SU-DHL-6 (cell line): ENCODE measurements around the gene ERBB2.

ENCODE experiments used
- H2AFZ ChIP-seq: fragments of 200-600 bp; sonication (generic); 2 replicates; pipeline ENCODE4 v1.6.1; 2014; ENCODE audit warnings: low read depth, mild to moderate bottlenecking, moderate library complexity, mixed read lengths, antibody characterized with exemption, low read length; ENCODE audit not compliant: severe bottlenecking
- H3F3A ChIP-seq: fragments of 200-600 bp; shearing (Covaris generic); 2 replicates; pipeline ENCODE4 v1.6.0; 2016; ENCODE audit warnings: antibody characterized with exemption, mild to moderate bottlenecking; ENCODE audit not compliant: insufficient read depth
- H3K27ac ChIP-seq: fragments of 200-600 bp; sonication (generic); 2 replicates; pipeline ENCODE4 v1.5.1; 2016; ENCODE audit warnings: low read depth, mild to moderate bottlenecking, low read length, moderate library complexity, mixed read lengths
- H3K27me3 ChIP-seq: fragments of 200-600 bp; sonication (generic), shearing (Covaris generic); 2 replicates; pipeline ENCODE4 v1.6.0; 2014; ENCODE audit warnings: mild to moderate bottlenecking, low read length
- H3K36me3 ChIP-seq: fragments of 200-600 bp; sonication (generic); 2 replicates; pipeline ENCODE4 v1.6.1; 2014; ENCODE audit warnings: mild to moderate bottlenecking, low read length, mixed read lengths
- H3K4me2 ChIP-seq: fragments of 300-600, 200-600 bp; shearing (Covaris generic), sonication (generic); 2 replicates; pipeline ENCODE4 v1.6.0; 2014; ENCODE audit warnings: low read length, low read depth, mild to moderate bottlenecking; ENCODE audit not compliant: poor library complexity, severe bottlenecking
- H3K4me3 ChIP-seq: fragments of 200-600 bp; sonication (generic); 2 replicates; pipeline ENCODE4 v1.5.1; 2014; ENCODE audit warnings: antibody characterized with exemption, low read length, mild to moderate bottlenecking, mixed read lengths; ENCODE audit not compliant: insufficient read depth, poor library complexity, severe bottlenecking
- H3K79me2 ChIP-seq: fragments of 200-600 bp; sonication (generic); 2 replicates; pipeline ENCODE4 v1.6.1; 2014; ENCODE audit warnings: mild to moderate bottlenecking, low read length, moderate library complexity; ENCODE audit not compliant: insufficient read depth
- H3K9ac ChIP-seq: fragments of 200-600 bp; sonication (generic); 2 replicates; pipeline ENCODE4 v1.7.0; 2014; ENCODE audit warnings: mild to moderate bottlenecking, low read length
- H3K9me2 ChIP-seq: fragments of 200-600 bp; sonication (generic); replicated peaks from 2 replicates; pipeline ENCODE4 v1.6.1; 2014; ENCODE audit warnings: low read length; ENCODE audit not compliant: insufficient read depth
- H3K9me3 ChIP-seq: fragments of 200-600 bp; sonication (generic); 2 replicates; pipeline ENCODE4 v1.6.1; 2014; ENCODE audit warnings: low read length, mixed read lengths; ENCODE audit not compliant: insufficient read depth
- H4K20me1 ChIP-seq: fragments of 200-600 bp; sonication (generic); 2 replicates; pipeline ENCODE4 v1.6.1; 2014; ENCODE audit warnings: low read depth, mild to moderate bottlenecking, antibody characterized with exemption, low read length, moderate library complexity, mixed read lengths
- CTCF ChIP-seq: fragments of 200-600 bp; sonication (generic); IDR thresholded peaks from one replicate; pipeline ENCODE4 v1.5.1; 2017; ENCODE audit warnings: antibody characterized with exemption, mild to moderate bottlenecking, low read length, moderate library complexity; ENCODE audit not compliant: insufficient read depth, poor library complexity, severe bottlenecking
- EZH2phosphoT487 ChIP-seq: fragments of 200-600 bp; sonication (generic), shearing (Covaris generic); conservative IDR thresholded peaks from 2 replicates; pipeline ENCODE4 v1.6.1; 2018; ENCODE audit warnings: mild to moderate bottlenecking, antibody characterized with exemption, low read length, moderate library complexity, mixed read lengths

ERBB2 gene

GRCh38 chr17:39737206-39737759, 37.4 kb downstream of the ERBB2 start:
- no peaks in the 10 kb centered on the region; the same call in 1 of the 2 replicates for H3F3A ChIP-seq
- no peaks in the 10 kb centered on the region for H3K79me2 ChIP-seq
- H3K27me3 ChIP-seq, result no peaks in the 10 kb centered on the region
- H3K9me3 ChIP-seq, result no peaks in the 10 kb centered on the region
- H3K9me2 ChIP-seq, result no peaks in the 10 kb centered on the region
- no peak overlapping the region for H3K27ac ChIP-seq
- H3K4me3 ChIP-seq, result no peak overlapping the region
- no peaks in the 10 kb centered on the region for H4K20me1 ChIP-seq
- no peak overlapping the region for H3K9ac ChIP-seq
- H3K36me3 ChIP-seq, result no peaks in the 10 kb centered on the region
- no peak for TF ChIP-seq CTCF
- TF ChIP-seq EZH2phosphoT487, result no peak
- H3K4me2 ChIP-seq, result no peak overlapping the region
- no peak overlapping the region for H2AFZ ChIP-seq

GRCh38 chr17:39737760-39738567, 38.1 kb downstream of the ERBB2 start, which contains the start of gene GRB7:
Gene GRB7 (plus strand): TSS chr17:39737938. CDS start chr17:39742302, 4,364 bp downstream.
- no peaks in the 10 kb centered on the region for H3F3A ChIP-seq
- H3K9ac ChIP-seq, result no peak within 1 kb of the TSS
- TF ChIP-seq CTCF, result no peak
- no peak for TF ChIP-seq EZH2phosphoT487
- H3K27me3 ChIP-seq, result no peaks in the 10 kb centered on the region
- no peaks in the 10 kb centered on the region for H3K9me3 ChIP-seq
- no peak within 1 kb of the TSS for H2AFZ ChIP-seq
- no peaks in the 10 kb centered on the region for H3K36me3 ChIP-seq
- no peaks in the 10 kb centered on the region for H3K79me2 ChIP-seq
- H3K4me3 ChIP-seq, result no peak within 1 kb of the TSS
- no peak within 1 kb of the TSS for H3K27ac ChIP-seq
- no peaks in the 10 kb centered on the region for H4K20me1 ChIP-seq
- no peak within 1 kb of the TSS for H3K4me2 ChIP-seq
- H3K9me2 ChIP-seq, result no peaks in the 10 kb centered on the region

DNA sequence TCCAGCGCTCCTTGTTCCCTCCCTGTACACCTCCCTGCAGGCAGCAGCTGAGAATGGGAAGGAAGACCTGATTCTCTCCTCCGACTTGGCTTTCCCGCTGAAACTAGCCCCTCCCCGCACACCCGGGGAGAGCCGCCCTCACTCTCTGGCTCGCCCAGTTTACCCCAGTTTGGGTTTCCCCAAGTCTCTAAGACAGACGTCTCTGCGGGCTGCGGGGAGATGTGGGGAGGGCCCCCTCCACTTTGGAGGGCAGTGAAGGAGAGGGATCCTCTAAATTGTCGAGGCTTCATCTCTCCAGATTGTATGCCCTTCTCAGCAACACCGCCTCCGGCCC, 38.7 kb downstream of the ERBB2 start:
- Histone ChIP-seq H3K27me3 (no peaks in the 10 kb centered on the region), H3F3A (no peaks in the 10 kb centered on the region), H3K4me3 (no peak overlapping the region), H4K20me1 (no peaks in the 10 kb centered on the region), H3K79me2 (no peaks in the 10 kb centered on the region), H3K9me3 (no peaks in the 10 kb centered on the region), H3K36me3 (no peaks in the 10 kb centered on the region), H3K4me2 (no peak overlapping the region), H2AFZ (no peak overlapping the region), H3K9me2 (no peaks in the 10 kb centered on the region), H3K9ac (no peak overlapping the region), H3K27ac (no peak overlapping the region)
- TF ChIP-seq CTCF (no peak), EZH2phosphoT487 (no peak)
